Suprapubic skin (tissue), 4 donors: Measurements from ENCODE around the gene EPN1. TPM values are rescaled to one million over a fixed set of nuclear protein-coding genes. Genes with fewer than 3 reads are reported as not detected.

Experiments used
- DNase-seq, 2 donors: peaks; one replicate each; pipeline ENCODE4 v3.0.0-alpha.2; 2019; ENCODE audit warnings: low spot score in 2 of 2
- H3K27ac ChIP-seq: fragments of 200-600 bp; sonication (generic); one replicate; pipeline ENCODE4 v1.5.1; 2019
- H3K27me3 ChIP-seq: fragments of 200-600 bp; sonication (generic); one replicate; pipeline ENCODE4 v1.5.1; 2019
- H3K36me3 ChIP-seq: fragments of 200-600 bp; sonication (generic); one replicate; pipeline ENCODE4 v1.5.1; 2019
- H3K4me1 ChIP-seq: fragments of 200-600 bp; sonication (generic); one replicate; pipeline ENCODE4 v1.5.1; 2019
- H3K4me3 ChIP-seq: fragments of 200-600 bp; sonication (generic); one replicate; pipeline ENCODE4 v1.5.1; 2019; ENCODE audit warnings: mild to moderate bottlenecking
- H3K9me3 ChIP-seq: fragments of 200-600 bp; sonication (generic); one replicate; pipeline ENCODE4 v1.5.1; 2019
- EP300 ChIP-seq: sonication (generic); formaldehyde crosslinking; IDR thresholded peaks from one replicate; pipeline ENCODE4 v1.6.1; 2017; ENCODE audit warnings: antibody characterized with exemption
- POLR2A ChIP-seq, 2 donors: fragments of 450-650 bp; IDR thresholded peaks; one replicate each; pipeline ENCODE4 v1.6.1; 2017; ENCODE audit warnings: antibody characterized with exemption in 2 of 2, mild to moderate bottlenecking in 2 of 2, moderate library complexity in 2 of 2
- POLR2AphosphoS5 ChIP-seq, 3 donors: sonication (generic); formaldehyde crosslinking; IDR thresholded peaks; one replicate each; pipeline ENCODE4 v1.6.1; 2017; ENCODE audit warnings: antibody characterized with exemption in 3 of 3
- WGBS: methylation state at CpG from one replicate; pipeline ENCODE4 v1.1.5; 2018; 5-methylcytosine and 5-hydroxymethylcytosine counted together
- total RNA-seq, 4 donors: library from RNA; depleted of rRNA; stranded (reverse); fragments of >200 nt; gene quantifications; one replicate each; pipeline ENCODE4 v1.1.0, GENCODE V29; 2016
- TF ChIP-seq, protein P1 (sequence below), 2 donors: fragments of 200-600 bp in 1 of 2; fragments of 450-650 bp in 1 of 2; sonication (generic) in 1 of 2; IDR thresholded peaks; one replicate each; pipeline ENCODE4 v1.5.1; 2016 to 2019; ENCODE audit warnings: antibody characterized with exemption in 2 of 2, mild to moderate bottlenecking in 1 of 2, moderate library complexity in 1 of 2

The EPN1 gene
- total RNA-seq, 4 donors from 2014 or later: 80.1 to 104 (median 82.9) TPM

DNA sequence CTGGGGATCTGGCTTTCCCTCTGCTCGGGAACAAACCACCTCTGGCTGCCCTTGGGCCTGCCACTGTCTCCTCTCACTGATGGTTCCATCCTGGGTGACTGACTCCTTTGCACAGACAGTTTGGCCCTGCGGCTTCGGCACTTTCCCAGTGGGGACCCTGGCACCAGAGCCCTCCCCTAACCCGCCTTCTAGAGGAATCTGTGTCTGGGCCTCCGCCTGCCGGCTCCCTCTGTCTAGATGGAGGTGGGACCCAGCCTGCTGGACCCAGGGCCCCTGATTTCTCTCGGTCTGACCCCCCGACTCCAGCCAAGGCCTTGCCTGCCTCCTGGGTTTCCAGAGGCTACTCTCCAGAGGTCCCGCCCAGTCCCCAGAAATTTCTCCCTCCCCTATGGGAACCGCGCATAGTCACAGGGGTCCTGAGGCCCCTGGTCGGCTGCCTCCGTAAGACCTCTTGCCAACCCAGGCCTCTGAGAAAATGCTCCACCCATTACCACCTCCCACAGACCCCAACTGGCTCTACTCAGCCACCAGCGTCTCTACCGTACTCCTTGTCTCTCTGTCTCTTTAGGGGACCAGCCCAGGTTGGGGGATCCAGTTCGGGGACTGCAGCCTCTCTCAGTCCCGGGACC, 24.3 kb upstream of the EPN1 start:
- no peak for TF ChIP-seq POLR2AphosphoS5 (IDR thresholded peaks at IDR 0.05)
- TF ChIP-seq EP300: no peak
- TF ChIP-seq POLR2A (IDR thresholded peaks at IDR 0.05): no peak
- TF ChIP-seq, protein P1, sequence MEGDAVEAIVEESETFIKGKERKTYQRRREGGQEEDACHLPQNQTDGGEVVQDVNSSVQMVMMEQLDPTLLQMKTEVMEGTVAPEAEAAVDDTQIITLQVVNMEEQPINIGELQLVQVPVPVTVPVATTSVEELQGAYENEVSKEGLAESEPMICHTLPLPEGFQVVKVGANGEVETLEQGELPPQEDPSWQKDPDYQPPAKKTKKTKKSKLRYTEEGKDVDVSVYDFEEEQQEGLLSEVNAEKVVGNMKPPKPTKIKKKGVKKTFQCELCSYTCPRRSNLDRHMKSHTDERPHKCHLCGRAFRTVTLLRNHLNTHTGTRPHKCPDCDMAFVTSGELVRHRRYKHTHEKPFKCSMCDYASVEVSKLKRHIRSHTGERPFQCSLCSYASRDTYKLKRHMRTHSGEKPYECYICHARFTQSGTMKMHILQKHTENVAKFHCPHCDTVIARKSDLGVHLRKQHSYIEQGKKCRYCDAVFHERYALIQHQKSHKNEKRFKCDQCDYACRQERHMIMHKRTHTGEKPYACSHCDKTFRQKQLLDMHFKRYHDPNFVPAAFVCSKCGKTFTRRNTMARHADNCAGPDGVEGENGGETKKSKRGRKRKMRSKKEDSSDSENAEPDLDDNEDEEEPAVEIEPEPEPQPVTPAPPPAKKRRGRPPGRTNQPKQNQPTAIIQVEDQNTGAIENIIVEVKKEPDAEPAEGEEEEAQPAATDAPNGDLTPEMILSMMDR (IDR thresholded peaks at IDR 0.05): no peak
- H3K36me3 ChIP-seq: peaks cover 4% of the 10 kb centered on the region
- no peak overlapping the region for H3K4me3 ChIP-seq

GRCh38 chr19:55651236-55651635, 23.8 kb upstream of the EPN1 start:
- WGBS: 84% methylated on average over 18 of the region's 18 CpGs
- Histone ChIP-seq H3K4me1 (peaks cover 41% of the 10 kb centered on the region), H3K27ac (no peak overlapping the region), H3K4me3 (no peak overlapping the region), H3K9me3 (no peaks in the 10 kb centered on the region), H3K36me3 (no peaks in the 10 kb centered on the region), H3K27me3 (no peaks in the 10 kb centered on the region)
- TF ChIP-seq POLR2AphosphoS5 (IDR thresholded peaks at IDR 0.05) (no peak), EP300 (no peak), POLR2A (IDR thresholded peaks at IDR 0.05) (no peak)
- TF ChIP-seq, protein P1 (IDR thresholded peaks at IDR 0.05): no peak
- DNase-seq: peak in 1 of 2 donors; percentile 61

More for the DNA sequence above, 24.3 kb upstream of the EPN1 start:
- Histone ChIP-seq H3K9me3 (no peaks in the 10 kb centered on the region), H3K27ac (no peak overlapping the region), H3K4me1 (peaks cover 36% of the 10 kb centered on the region), H3K27me3 (no peaks in the 10 kb centered on the region)
- 92% methylated on average over 17 of the region's 17 CpGs for WGBS
- peak in 1 of 2 donors; percentile 61 for DNase-seq

- H3K36me3 ChIP-seq: no peaks in the 10 kb centered on the region
- DNase-seq: peak in 1 of 2 donors; percentile 78
- no peaks in the 10 kb centered on the region for H3K27me3 ChIP-seq
- WGBS: 81% methylated on average over 59 of the region's 71 CpGs
- no peaks in the 10 kb centered on the region for H3K9me3 ChIP-seq
- no peak overlapping the region for H3K27ac ChIP-seq
- no peak overlapping the region for H3K4me3 ChIP-seq
- TF ChIP-seq, protein P1 (IDR thresholded peaks at IDR 0.05): no peak
- TF ChIP-seq POLR2A (IDR thresholded peaks at IDR 0.05) (no peak), EP300 (no peak), POLR2AphosphoS5 (IDR thresholded peaks at IDR 0.05) (no peak)
- peaks cover 49% of the 10 kb centered on the region for H3K4me1 ChIP-seq
Measured at GRCh38 chr19:55652311-55653128, 22.5 kb upstream of the EPN1 start.

- Histone ChIP-seq H3K4me1 (peaks cover 51% of the 10 kb centered on the region), H3K36me3 (no peaks in the 10 kb centered on the region), H3K27me3 (no peaks in the 10 kb centered on the region), H3K27ac (peak overlapping the region; percentile 99), H3K4me3 (peak overlapping the region; percentile 87), H3K9me3 (no peaks in the 10 kb centered on the region)
- WGBS: under 1% methylated on average over 46 of the region's 57 CpGs
- peak; percentile 99 for DNase-seq
- TF ChIP-seq POLR2A (IDR thresholded peaks at IDR 0.05) (peak; percentile 52 to 85), EP300 (no peak), POLR2AphosphoS5 (IDR thresholded peaks at IDR 0.05) (peak in 1 of 3 donors; percentile 70)
- TF ChIP-seq, protein P1 (IDR thresholded peaks at IDR 0.05): peak; percentile 97 to 100
Measured at GRCh38 chr19:55653651-55654322, 21.2 kb upstream of the EPN1 start.
